Gastrocnemius medialis (tissue), 4 donors: ENCODE measurements around the gene BBS9. TPM values are rescaled to one million over a fixed set of nuclear protein-coding genes. Genes with fewer than 3 reads are reported as not detected.

Source experiments
- ATAC-seq, 2 donors: fragments of 150-250 bp; one replicate each; pipeline ENCODE4 v1.9.1; 2016
- DNase-seq, 2 donors: peaks; one replicate each; pipeline ENCODE4 v3.0.0-alpha.2; 2019
- H3K27ac ChIP-seq, 4 donors: fragments of 200-600 bp; sonication (generic); 1 replicate in 1 of 4; 2 replicates in 3 of 4; pipeline ENCODE4 v1.5.1; 2016 to 2018; ENCODE audit warnings: mild to moderate bottlenecking in 2 of 4, moderate library complexity in 1 of 4
- H3K27me3 ChIP-seq, 3 donors: fragments of 200-600 bp; sonication (generic) in 2 of 3; 1 replicate in 1 of 3; 2 replicates in 2 of 3; pipeline versions ENCODE4 v1.5.1 to v1.6.0; 2016 to 2019; ENCODE audit warnings: mild to moderate bottlenecking in 1 of 3, moderate library complexity in 1 of 3
- H3K36me3 ChIP-seq, 2 donors: fragments of 200-600 bp; sonication (generic) in 1 of 2; one replicate each; pipeline ENCODE4 v1.5.1; 2017 to 2018
- H3K4me1 ChIP-seq, 2 donors: fragments of 200-600 bp; sonication (generic) in 1 of 2; one replicate each; pipeline ENCODE4 v1.5.1; 2016 to 2017; ENCODE audit warnings: mild to moderate bottlenecking in 2 of 2
- H3K4me3 ChIP-seq, 4 donors: fragments of 200-600 bp; sonication (generic) in 3 of 4; 1 replicate in 1 of 4; 2 replicates in 3 of 4; pipeline ENCODE4 v1.5.1; 2016 to 2019; ENCODE audit warnings: mild to moderate bottlenecking in 2 of 4
- H3K9me3 ChIP-seq, 3 donors: fragments of 200-600 bp; sonication (generic) in 2 of 3; 1 replicate in 1 of 3; 2 replicates in 2 of 3; pipeline ENCODE4 v1.5.1; 2016 to 2019
- CTCF ChIP-seq, 5 experiments: fragments of 450-650 bp in 3 of 5; fragments of 200-600 bp in 2 of 5; sonication (generic) in 2 of 5; IDR thresholded peaks in 4 of 5; conservative IDR thresholded peaks in 1 of 5; 1 replicate in 4 of 5; 2 replicates in 1 of 5; pipeline ENCODE4 v1.5.1; 2016 to 2019; ENCODE audit warnings: antibody characterized with exemption in 5 of 5, mild to moderate bottlenecking in 3 of 5, moderate library complexity in 3 of 5
- POLR2A ChIP-seq, 2 donors: fragments of 450-650 bp; IDR thresholded peaks; one replicate each; pipeline ENCODE4 v1.6.1; 2017; ENCODE audit warnings: antibody characterized with exemption in 2 of 2, mild to moderate bottlenecking in 2 of 2, moderate library complexity in 2 of 2
- in situ Hi-C, 4 donors: fragments of 200-750 bp; cut with MboI; loops; one replicate each; pipeline versions ENCODE4 v1.15.0 to v1.8.0; 2017; ENCODE audit warnings: low sequenced_read_pairs in 4 of 4
- intact Hi-C: fragments of 100-400 bp; cut with DNase I; formaldehyde crosslinking; loops from one replicate; pipeline ENCODE4 v1.15.1; 2023; ENCODE audit warnings: low total_unique reads
- total RNA-seq, 4 donors: library from RNA; depleted of rRNA; stranded (reverse); fragments of >200 nt; gene quantifications; one replicate each; pipeline versions ENCODE4 v1.1.0 to v1.2.3, GENCODE V29; 2016

The BBS9 gene
- total RNA-seq, 4 donors from 2014 or later = 3.5 to 6.5 (median 5.4) TPM

- intact Hi-C loops = no loop called here
- Histone ChIP-seq H3K9me3 (no peaks in the 10 kb centered on the region), H3K4me3 (no peak overlapping the region), H3K27ac (no peak overlapping the region), H3K4me1 (peaks cover 0 to 11% of the 10 kb centered on the region in 2 donors), H3K27me3 (no peaks in the 10 kb centered on the region), H3K36me3 (no peaks in the 10 kb centered on the region)
- DNase-seq (no peak), ATAC-seq (no peak)
- in situ Hi-C loops = no loop called here
- TF ChIP-seq CTCF (IDR thresholded peaks at IDR 0.05 in 4 of 5, conservative IDR thresholded peaks at IDR 0.05 in 1 of 5) (no peak), POLR2A (IDR thresholded peaks at IDR 0.05) (no peak)
These were observed 302.2 kb downstream of the BBS9 start for GRCh38 chr7:33431543-33431942.

DNA sequence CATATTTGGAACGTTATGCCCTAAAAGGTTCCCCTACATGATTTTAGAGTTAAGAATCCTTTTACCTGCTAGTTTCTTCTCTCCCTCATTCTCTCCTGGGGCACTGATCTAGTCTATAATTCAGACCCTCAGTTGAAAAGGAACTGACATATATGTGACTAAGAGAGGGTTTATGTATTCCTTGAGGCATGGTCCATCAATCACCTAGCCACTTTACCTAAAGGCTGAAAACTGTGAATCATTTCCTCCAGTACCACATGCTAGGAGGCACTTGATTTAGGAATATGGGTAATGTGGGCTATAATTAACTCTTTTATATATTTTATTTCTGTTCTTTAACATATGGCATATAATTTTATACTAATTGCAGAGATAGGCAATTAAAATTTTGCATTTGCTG, 303.5 kb downstream of the BBS9 start:
- Histone ChIP-seq H3K9me3 (no peaks in the 10 kb centered on the region), H3K4me3 (no peak overlapping the region), H3K27ac (no peak overlapping the region), H3K4me1 (peaks cover 0 to 17% of the 10 kb centered on the region in 2 donors), H3K36me3 (no peaks in the 10 kb centered on the region), H3K27me3 (no peaks in the 10 kb centered on the region)
- in situ Hi-C loops (no loop called here), intact Hi-C loops (no loop called here)
- ATAC-seq (no peak), DNase-seq (no peak)
- TF ChIP-seq CTCF (IDR thresholded peaks at IDR 0.05 in 4 of 5, conservative IDR thresholded peaks at IDR 0.05 in 1 of 5) (no peak), POLR2A (IDR thresholded peaks at IDR 0.05) (no peak)

- Histone ChIP-seq H3K27me3 (no peaks in the 10 kb centered on the region), H3K4me3 (no peak overlapping the region), H3K9me3 (no peaks in the 10 kb centered on the region), H3K4me1 (peaks cover 0 to 14% of the 10 kb centered on the region in 2 donors), H3K27ac (no peak overlapping the region), H3K36me3 (no peaks in the 10 kb centered on the region)
- DNase-seq (no peak), ATAC-seq (no peak)
- TF ChIP-seq CTCF (IDR thresholded peaks at IDR 0.05 in 4 of 5, conservative IDR thresholded peaks at IDR 0.05 in 1 of 5) (no peak), POLR2A (IDR thresholded peaks at IDR 0.05) (no peak)
- intact Hi-C loops = no loop called here
- in situ Hi-C loops = no loop called here
These were observed 304.0 kb downstream of the BBS9 start for GRCh38 chr7:33433357-33433756.

GRCh38 chr7:33444511-33444910, 315.1 kb downstream of the BBS9 start:
- no peak overlapping the region for H3K27ac ChIP-seq
- intact Hi-C loops (no loop called here), in situ Hi-C loops (no loop called here)
- no peak overlapping the region for H3K4me3 ChIP-seq
- no peak for TF ChIP-seq CTCF (IDR thresholded peaks at IDR 0.05 in 4 of 5, conservative IDR thresholded peaks at IDR 0.05 in 1 of 5)
- TF ChIP-seq POLR2A (IDR thresholded peaks at IDR 0.05) = no peak
- no peaks in the 10 kb centered on the region for H3K36me3 ChIP-seq
- ATAC-seq = peak; percentile 72 to 83
- no peaks in the 10 kb centered on the region for H3K27me3 ChIP-seq
- peak; percentile 28 to 46 for DNase-seq
- H3K4me1 ChIP-seq = peaks cover 0 to 10% of the 10 kb centered on the region in 2 donors
- no peaks in the 10 kb centered on the region for H3K9me3 ChIP-seq

DNA sequence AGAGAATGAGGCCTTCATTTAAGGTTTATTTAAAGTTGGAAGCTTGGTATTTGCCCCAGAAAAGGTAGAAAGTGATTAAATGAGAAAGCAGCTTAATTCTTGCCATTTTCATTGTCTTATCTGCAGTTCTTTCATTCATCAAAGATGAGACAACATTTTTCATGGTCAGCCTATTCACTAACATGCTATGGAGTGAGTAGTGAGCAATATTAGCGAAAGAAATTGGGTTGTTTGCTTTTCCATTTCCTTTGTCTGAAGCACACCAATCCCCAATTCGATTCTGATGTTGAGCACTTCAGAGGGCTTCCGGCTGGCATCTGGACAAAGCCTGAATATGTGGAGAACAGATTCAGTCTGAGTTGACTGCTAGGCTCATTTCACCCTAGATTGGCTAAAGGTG, 317.2 kb downstream of the BBS9 start:
- intact Hi-C loops = no loop called here
- DNase-seq (no peak), ATAC-seq (no peak)
- TF ChIP-seq CTCF (IDR thresholded peaks at IDR 0.05 in 4 of 5, conservative IDR thresholded peaks at IDR 0.05 in 1 of 5) (no peak), POLR2A (IDR thresholded peaks at IDR 0.05) (no peak)
- no peak overlapping the region for H3K4me3 ChIP-seq
- no peaks in the 10 kb centered on the region for H3K27me3 ChIP-seq
- H3K36me3 ChIP-seq = no peaks in the 10 kb centered on the region
- H3K4me1 ChIP-seq = peaks cover 0 to 10% of the 10 kb centered on the region in 2 donors
- H3K9me3 ChIP-seq = no peaks in the 10 kb centered on the region
- no peak overlapping the region for H3K27ac ChIP-seq
- in situ Hi-C loops = no loop called here
